Hematopoietic multipotent progenitor cell treated with erythropoietin and hydrocortisone succinate and interleukin-3 and kit ligand, for 8 days (in vitro differentiated cells): Measurements from ENCODE around the gene KCNF1.

Experiments
- DNase-seq: peaks from one replicate; pipeline ENCODE4 v3.0.0-alpha.2; 2015

KCNF1 gene

GRCh38 chr2:10905006-10905861, 6.5 kb upstream of the KCNF1 start:
- DNase-seq: no peak

GRCh38 chr2:10905862-10906143, 5.9 kb upstream of the KCNF1 start:
- DNase-seq: no peak

GRCh38 chr2:10906926-10907625, 4.7 kb upstream of the KCNF1 start:
- no peak for DNase-seq

GRCh38 chr2:10908195-10908594, 3.5 kb upstream of the KCNF1 start:
- DNase-seq: no peak

- DNase-seq: peak; percentile 21
Observed at GRCh38 chr2:10909050-10909995, 2.4 kb upstream of the KCNF1 start.

GRCh38 chr2:10909996-10910341, 1.8 kb upstream of the KCNF1 start:
- no peak for DNase-seq

GRCh38 chr2:10910625-10911024, 1.1 kb upstream of the KCNF1 start:
- no peak for DNase-seq

- DNase-seq: no peak
Observed at GRCh38 chr2:10912076-10912731, 470 bp downstream of the KCNF1 start.

GRCh38 chr2:10912796-10913455, 1.2 kb downstream of the KCNF1 start:
- no peak for DNase-seq

- DNase-seq: no peak
Observed at GRCh38 chr2:10913501-10914271, 2.0 kb downstream of the KCNF1 start.

- peak; percentile 8 for DNase-seq
Observed at GRCh38 chr2:10914272-10914693, 2.5 kb downstream of the KCNF1 start.

GRCh38 chr2:10915236-10915635, 3.5 kb downstream of the KCNF1 start:
- DNase-seq: no peak

GRCh38 chr2:10915731-10916276, 4.1 kb downstream of the KCNF1 start:
- DNase-seq: no peak

GRCh38 chr2:10916953-10917352, 5.2 kb downstream of the KCNF1 start:
- DNase-seq: no peak

- no peak for DNase-seq
Observed at GRCh38 chr2:10917927-10918326, 6.2 kb downstream of the KCNF1 start.

GRCh38 chr2:10918661-10919409, 7.1 kb downstream of the KCNF1 start:
- DNase-seq: no peak

GRCh38 chr2:10919410-10919770, 7.7 kb downstream of the KCNF1 start:
- DNase-seq: no peak

- DNase-seq: no peak
Observed at GRCh38 chr2:10919771-10920621, 8.3 kb downstream of the KCNF1 start.

GRCh38 chr2:10920764-10921388, 9.1 kb downstream of the KCNF1 start:
- DNase-seq: no peak
